ENCODE results near the gene FCRL3. TPM values are rescaled to one million over a fixed set of nuclear protein-coding genes. Genes with fewer than 3 reads are reported as not detected.

FCRL3 gene
- total RNA-seq, 1 donor from 2014 or later, result not detected

- peaks cover 7% of the 10 kb centered on the region for H3K27me3 Mint-ChIP-seq
- DNase-seq (ENCODE audit: extremely low spot score, unreplicated experiment), result no peak
These were observed 47.6 kb downstream of the FCRL3 start for GRCh38 chr1:157652859-157653493.

GRCh38 chr1:157648317-157648716 is 52.3 kb downstream of the FCRL3 start:
- no peak for DNase-seq (ENCODE audit: extremely low spot score, unreplicated experiment)
- H3K36me3 Mint-ChIP-seq, result no peaks in the 10 kb centered on the region
- H3K27me3 Mint-ChIP-seq, result peaks cover 11% of the 10 kb centered on the region
- no peaks in the 10 kb centered on the region for H3K4me1 Mint-ChIP-seq (ENCODE audit: unreplicated experiment)
- no peaks in the 10 kb centered on the region for H3K9me3 Mint-ChIP-seq
- H3K27ac Mint-ChIP-seq, result no peak overlapping the region
- no peak for TF ChIP-seq CTCF (conservative IDR thresholded peaks at IDR 0.05)
- no peak overlapping the region for H3K4me3 Mint-ChIP-seq

More at GRCh38 chr1:157652859-157653493, 47.6 kb downstream of the FCRL3 start:
- Mint-ChIP-seq H3K27ac (no peak overlapping the region), H3K36me3 (no peaks in the 10 kb centered on the region), H3K4me3 (no peak overlapping the region), H3K4me1 (ENCODE audit: unreplicated experiment) (no peaks in the 10 kb centered on the region), H3K9me3 (no peaks in the 10 kb centered on the region)
- TF ChIP-seq CTCF (conservative IDR thresholded peaks at IDR 0.05), result no peak

- Mint-ChIP-seq H3K4me3 (no peak overlapping the region), H3K27ac (no peak overlapping the region), H3K4me1 (ENCODE audit: unreplicated experiment) (no peaks in the 10 kb centered on the region), H3K9me3 (no peaks in the 10 kb centered on the region), H3K36me3 (no peaks in the 10 kb centered on the region), H3K27me3 (peaks cover 5% of the 10 kb centered on the region)
- no peak for TF ChIP-seq CTCF (conservative IDR thresholded peaks at IDR 0.05)
- no peak for DNase-seq (ENCODE audit: extremely low spot score, unreplicated experiment)
These were observed 54.4 kb downstream of the FCRL3 start for GRCh38 chr1:157646144-157646543.

- Mint-ChIP-seq H3K27ac (no peak overlapping the region), H3K27me3 (peaks cover 20% of the 10 kb centered on the region), H3K4me3 (no peak overlapping the region), H3K4me1 (ENCODE audit: unreplicated experiment) (no peaks in the 10 kb centered on the region), H3K36me3 (no peaks in the 10 kb centered on the region), H3K9me3 (no peaks in the 10 kb centered on the region)
- no peak for DNase-seq (ENCODE audit: extremely low spot score, unreplicated experiment)
- TF ChIP-seq CTCF (conservative IDR thresholded peaks at IDR 0.05), result no peak
These were observed 59.4 kb downstream of the FCRL3 start for GRCh38 chr1:157641177-157641576.

GRCh38 chr1:157639800-157640199 is 60.8 kb downstream of the FCRL3 start:
- TF ChIP-seq CTCF (conservative IDR thresholded peaks at IDR 0.05), result no peak
- Mint-ChIP-seq H3K4me1 (ENCODE audit: unreplicated experiment) (no peaks in the 10 kb centered on the region), H3K27me3 (peaks cover 23% of the 10 kb centered on the region), H3K27ac (no peak overlapping the region), H3K9me3 (no peaks in the 10 kb centered on the region), H3K36me3 (no peaks in the 10 kb centered on the region), H3K4me3 (no peak overlapping the region)
- no peak for DNase-seq (ENCODE audit: extremely low spot score, unreplicated experiment)

Data from type B pancreatic cell (in vitro differentiated cells).